ENCODE measurements around the gene ASF1A. TPM values are rescaled to one million over a fixed set of nuclear protein-coding genes. Genes with fewer than 3 reads are reported as not detected.
A peak's percentile ranks its signal among the peaks of the same experiment; 100 is the strongest.

ASF1A gene
- total and polyA plus RNA-seq, 10 of the 15 experiments (the other 5 are each of a cell fraction or from before 2014, with no cell fraction given) = 23.7 to 103 (median 31.5) TPM

- TF ChIP-seq MTA2 (IDR thresholded peaks at IDR 0.05; ENCODE audit: low read depth) (no peak), MYC (IDR thresholded peaks at IDR 0.05; ENCODE audit: insufficient read depth, insufficient read length, insufficient replicate concordance, low read length, severe bottlenecking) (no peak)
These were observed 29.4 kb upstream of the ASF1A start (continued) for GRCh38 chr6:118864341-118865099.

GRCh38 chr6:118865100-118865391 lies 28.9 kb upstream of the ASF1A start:
- no peak overlapping the region for H3K27ac ChIP-seq (ENCODE audit: control insufficient read depth, insufficient read depth)
- H3K36me3 ChIP-seq (ENCODE audit: control insufficient read depth in 2 of 2, insufficient read depth in 2 of 2, low read length in 1 of 2) = 0 out of 4 replicates have a peak, but pooled peaks cover 2% of the 10 kb centered on the region in 2 experiments
- no TSS peak for BruUV-seq (replicated peaks)
- DNase-seq (ENCODE audit: low read depth, low spot score) (no peak), FAIRE-seq (no peak), ATAC-seq (no peak; the same call in 2 of the 3 replicates)
- in situ Hi-C loops (cut with MboI) (no loop called here), intact Hi-C loops (cut with micrococcal nuclease; ENCODE audit: unreplicated experiment) (no loop called here)
- SMC1A ChIA-PET (ENCODE audit: uncharacterized antibody, unreplicated experiment) = interaction anchor here (0.7 to 2.2 kb wide), 8 partner anchors 9 to 1277 kb away, joined by 3 to 12 read pairs (median 3); no protein-coding TSS in a partner anchor
- peaks cover 5% of the 10 kb centered on the region; the same call in 2 of the 3 replicates for H3K9me3 ChIP-seq (replicated peaks; ENCODE audit: control insufficient read depth, insufficient read depth, low read length)
- H3K79me2 ChIP-seq (ENCODE audit: control insufficient read depth, insufficient read depth, low read length) = no peaks in the 10 kb centered on the region
- no peaks in the 10 kb centered on the region for H3K27me3 ChIP-seq (replicated peaks in 1 of 2; ENCODE audit: control insufficient read depth in 2 of 2, insufficient read depth in 2 of 2, low read length in 1 of 2)
- H3K4me1 ChIP-seq (ENCODE audit: control insufficient read depth, insufficient read depth, low read length) = no peaks in the 10 kb centered on the region
- RAD21 ChIA-PET (ENCODE audit: unreplicated experiment) = interaction anchor here (0.9 to 1.1 kb wide), 2 partner anchors 26 to 32 kb away, joined by 3 to 4 read pairs; no protein-coding TSS in a partner anchor
- H3K9ac ChIP-seq (ENCODE audit: control insufficient read depth, insufficient read depth, low read length) = no peak overlapping the region
- peak overlapping the region; percentile 16 for H2AFZ ChIP-seq (ENCODE audit: control insufficient read depth, low read depth, low read length)
- WGBS (ENCODE audit: insufficient coverage, insufficient replicate concordance, low lambda C conversion rate, missing lambda C conversion rate) = 70% methylated on average over 2 of the region's 2 CpGs
- POLR2A ChIA-PET = interaction anchor here (1.2 kb wide), 1 partner anchor 26 kb away, joined by 3 read pairs; no protein-coding TSS in a partner anchor
- CTCF ChIA-PET = interaction anchor here (1.0 to 1.7 kb wide), 4 partner anchors 9 to 31 kb away, joined by 3 to 7 read pairs (median 6); no protein-coding TSS in a partner anchor
- H3K4me3 ChIP-seq = peak overlapping the region; percentile 36; the same call in 1 of the 2 replicates
- no peak overlapping the region for H3K4me2 ChIP-seq (ENCODE audit: control insufficient read depth, insufficient read depth)
- no peaks in the 10 kb centered on the region for H4K20me1 ChIP-seq (ENCODE audit: control insufficient read depth, insufficient read depth)
- TF ChIP-seq FOXK2 (IDR thresholded peaks at IDR 0.05) = no peak
- no peak for TF ChIP-seq ZNF24 (IDR thresholded peaks at IDR 0.05)
- no peak for TF ChIP-seq CUX1 (IDR thresholded peaks at IDR 0.05; ENCODE audit: insufficient replicate concordance, low read depth, low read length)
- no peak for TF ChIP-seq RAD21 (IDR thresholded peaks at IDR 0.05; ENCODE audit: insufficient read depth, low read depth, low read length)
- TF ChIP-seq BCLAF1 (IDR thresholded peaks at IDR 0.05) = no peak
- TF ChIP-seq KAT2A (conservative IDR thresholded peaks at IDR 0.05; ENCODE audit: control insufficient read depth, low read depth, low read length) = no peak
- TF ChIP-seq BRCA1 (IDR thresholded peaks at IDR 0.05; ENCODE audit: low read depth, low read length) = no peak
- no peak for TF ChIP-seq E2F4 (IDR thresholded peaks at IDR 0.05; ENCODE audit: low read depth, low read length)
- no peak for TF ChIP-seq SMARCA5 (IDR thresholded peaks at IDR 0.05)
- no peak for TF ChIP-seq PAX8 (IDR thresholded peaks at IDR 0.05)
- no peak for TF ChIP-seq STAT3 (IDR thresholded peaks at IDR 0.05; ENCODE audit: low read depth, low read length)

All from GM12878 (cell line).